CD4-positive, alpha-beta T cell treated with Interleukin-1 beta for 1 hour (primary cell): ENCODE data around the gene MACROD2.
"Not testable (repeated sequence)": the region's sequence is repeated elsewhere in the genome, so short reads cannot be mapped to it uniquely, and the experiment has no call there.

ENCODE experiments used
- DNase-seq, 2 donors: peaks; one replicate each; pipeline ENCODE4 v3.0.0-alpha.2; 2020 to 2022

Gene MACROD2

GRCh38 chr20:15155848-15156401, 1160.6 kb downstream of the MACROD2 start:
- DNase-seq, result no peak

- DNase-seq, result no peak
Measured at GRCh38 chr20:15158533-15158932, 1163.2 kb downstream of the MACROD2 start.

- DNase-seq, result no peak
Measured at GRCh38 chr20:15162079-15162647, 1166.8 kb downstream of the MACROD2 start.

GRCh38 chr20:15163632-15164031, 1168.3 kb downstream of the MACROD2 start:
- DNase-seq, result no peak

GRCh38 chr20:15164726-15165125, 1169.4 kb downstream of the MACROD2 start:
- no peak for DNase-seq

- DNase-seq, result no peak
Measured at GRCh38 chr20:15166744-15167143, 1171.4 kb downstream of the MACROD2 start.

GRCh38 chr20:15171016-15171415, 1175.7 kb downstream of the MACROD2 start:
- no peak for DNase-seq

- no peak for DNase-seq
Measured at GRCh38 chr20:15176929-15177328, 1181.6 kb downstream of the MACROD2 start.

- no peak for DNase-seq
Measured at GRCh38 chr20:15178581-15178980, 1183.3 kb downstream of the MACROD2 start.

- DNase-seq, result no peak
Measured at GRCh38 chr20:15179381-15179780, 1184.1 kb downstream of the MACROD2 start.

GRCh38 chr20:15179781-15180180, 1184.5 kb downstream of the MACROD2 start:
- no peak for DNase-seq

GRCh38 chr20:15185322-15185721, 1190.0 kb downstream of the MACROD2 start:
- no peak for DNase-seq

GRCh38 chr20:15185913-15186312, 1190.6 kb downstream of the MACROD2 start:
- no peak for DNase-seq

- DNase-seq, result no peak
Measured at GRCh38 chr20:15187612-15188011, 1192.3 kb downstream of the MACROD2 start.

- no peak for DNase-seq
Measured at GRCh38 chr20:15188415-15188814, 1193.1 kb downstream of the MACROD2 start.

- DNase-seq, result no peak
Measured at GRCh38 chr20:15191082-15191723, 1195.9 kb downstream of the MACROD2 start.

GRCh38 chr20:15195378-15195777, 1200.1 kb downstream of the MACROD2 start:
- no peak for DNase-seq

GRCh38 chr20:15196547-15197255, 1201.4 kb downstream of the MACROD2 start:
- DNase-seq, result no peak

- not testable (repeated sequence) for DNase-seq
Measured at GRCh38 chr20:15198017-15198416, 1202.7 kb downstream of the MACROD2 start.

- no peak for DNase-seq
Measured at GRCh38 chr20:15199698-15200097, 1204.4 kb downstream of the MACROD2 start.

GRCh38 chr20:15200147-15200565, 1204.8 kb downstream of the MACROD2 start:
- DNase-seq, result no peak

- DNase-seq, result no peak
Measured at GRCh38 chr20:15201602-15202001, 1206.3 kb downstream of the MACROD2 start.

- DNase-seq, result no peak
Measured at GRCh38 chr20:15204234-15204633, 1208.9 kb downstream of the MACROD2 start.

- no peak for DNase-seq
Measured at GRCh38 chr20:15205028-15205427, 1209.7 kb downstream of the MACROD2 start.
